K562 (cell line): Measurements from ENCODE around the gene HSPB1. TPM values are rescaled to one million over a fixed set of nuclear protein-coding genes. Genes with fewer than 3 reads are reported as not detected.
A peak's percentile ranks its signal among the peaks of the same experiment; 100 is the strongest.

Source experiments
- DDX20 ChIP-seq: fragments of 450-650 bp; IDR thresholded peaks from 2 replicates; pipeline ENCODE4 v1.6.1; 2016; ENCODE audit warnings: missing genetic modification characterization, low read depth, mild to moderate bottlenecking, missing compliant biosample characterization, moderate library complexity
- HDAC3 ChIP-seq: fragments of 450-650 bp; IDR thresholded peaks from 2 replicates; pipeline ENCODE4 v1.6.1; 2018; ENCODE audit warnings: borderline replicate concordance, mild to moderate bottlenecking, moderate library complexity; ENCODE audit not compliant: partially characterized antibody
- HSF4 ChIP-seq: fragments of 250-450 bp; sonication (Bioruptor Pico); IDR thresholded peaks from 2 replicates; pipeline ENCODE4 v2.1.2; 2022; ENCODE audit warnings: mild to moderate bottlenecking, moderate library complexity, borderline replicate concordance
- KDM1A ChIP-seq, 2 experiments: fragments of 450-650 bp; IDR thresholded peaks; 2 replicates each; pipeline ENCODE4 v1.6.1; 2016; ENCODE audit warnings: mild to moderate bottlenecking in 2 of 2
- NCOR1 ChIP-seq: fragments of 450-650 bp; IDR thresholded peaks from 2 replicates; pipeline ENCODE4 v1.6.1; 2016; ENCODE audit warnings: mild to moderate bottlenecking, moderate library complexity
- NEUROD1 ChIP-seq: fragments of 150-350 bp; IDR thresholded peaks from 2 replicates; pipeline ENCODE4 v1.6.1; 2014; ENCODE audit warnings: borderline replicate concordance, low read length, low read depth; ENCODE audit not compliant: partially characterized antibody
- PHTF2 ChIP-seq: fragments of 250-450 bp; sonication (Bioruptor Pico); IDR thresholded peaks from 2 replicates; pipeline ENCODE4 v1.5.0; 2021; ENCODE audit warnings: mild to moderate bottlenecking
- SPI1 ChIP-seq: IDR thresholded peaks from 2 replicates; pipeline ENCODE4 v1.6.1; 2011; ENCODE audit warnings: low read depth, low read length, control low read depth, borderline replicate concordance
- SRSF3 ChIP-seq: fragments of 200-400 bp; formaldehyde crosslinking; IDR thresholded peaks from 2 replicates; pipeline ENCODE4 v1.6.1; 2016; ENCODE audit warnings: mild to moderate bottlenecking, low read length, moderate library complexity; ENCODE audit not compliant: insufficient read depth
- THRAP3 ChIP-seq: fragments of 450-650 bp; IDR thresholded peaks from 2 replicates; pipeline ENCODE4 v1.6.1; 2016; ENCODE audit warnings: mild to moderate bottlenecking, inconsistent platforms, borderline replicate concordance
- ZBTB8A ChIP-seq: fragments of 450-650 bp; IDR thresholded peaks from 2 replicates; pipeline ENCODE4 v1.6.1; 2018; ENCODE audit warnings: mild to moderate bottlenecking, moderate library complexity; ENCODE audit not compliant: partially characterized antibody
- ZFP30 ChIP-seq: fragments of 250-450 bp; sonication (Bioruptor Pico); IDR thresholded peaks from 2 replicates; pipeline ENCODE4 v1.8.0; 2022; ENCODE audit warnings: moderate library complexity, mild to moderate bottlenecking, inconsistent platforms, borderline replicate concordance
- ZFP36 ChIP-seq: fragments of 150-350 bp; IDR thresholded peaks from 2 replicates; pipeline ENCODE4 v1.6.1; 2018; ENCODE audit warnings: low read length, low read depth; ENCODE audit not compliant: partially characterized antibody
- ZFPM2 ChIP-seq: fragments of 250-450 bp; sonication (Bioruptor Pico); IDR thresholded peaks from 2 replicates; pipeline ENCODE4 v1.5.1; 2022; ENCODE audit warnings: mild to moderate bottlenecking
- ZNF274 ChIP-seq: IDR thresholded peaks from 2 replicates; pipeline ENCODE4 v1.6.1; 2011; ENCODE audit warnings: low read depth, mild to moderate bottlenecking, low read length, moderate library complexity, borderline replicate concordance
- polyA plus RNA-seq, 8 experiments: library from polyadenylated mRNA; depleted of rRNA in 4 of 8; stranded (reverse) in 5 of 8; unstranded in 3 of 8; fragments of >200 nt; fragmentation: Nextera tagmentation in 2 of 8; fragmentation: Illumina TruSeq in 1 of 8; extraction: Ambion mirVana in 2 of 8; extraction: Trizol in 1 of 8; gene quantifications; 2 replicates each; pipeline versions ENCODE4 v1.2.1 to v1.2.3, GENCODE V29; 2011 to 2014; ENCODE audit warnings: inconsistent platforms in 1 of 8, missing spikeins in 1 of 8
- total RNA-seq, 7 experiments: library from RNA; depleted of rRNA in 6 of 7; stranded (reverse); fragments of >200 nt in 6 of 7; fragmentation: Illumina TruSeq in 2 of 7; extraction: Trizol in 2 of 7; gene quantifications; 2 replicates each; pipeline versions ENCODE4 v1.2.1 to v1.2.3, GENCODE V29; 2011 to 2021; ENCODE audit warnings: low replicate concordance in 1 of 7
- TF ChIP-seq, protein P1 (sequence below), 2 experiments: IDR thresholded peaks; 2 replicates each; pipeline ENCODE4 v1.6.1; 2012; ENCODE audit warnings: improper control_type of control experiment in 2 of 2, low read depth in 2 of 2, low read length in 2 of 2, borderline replicate concordance in 1 of 2
- TF ChIP-seq, protein P2 (sequence below): IDR thresholded peaks from 2 replicates; pipeline ENCODE4 v1.6.1; 2016; ENCODE audit warnings: missing genetic modification characterization, missing compliant biosample characterization
- TF ChIP-seq, protein P3 (sequence below): sonication (generic); formaldehyde crosslinking; IDR thresholded peaks from 2 replicates; pipeline ENCODE4 v1.8.0; 2023; ENCODE audit warnings: mild to moderate bottlenecking, missing genetic modification reagents

The HSPB1 gene
- total and polyA plus RNA-seq, 9 of the 15 experiments (the other 6 are each of a cell fraction or from before 2014, with no cell fraction given), result 27.1 to 522 (median 138) TPM

DNA sequence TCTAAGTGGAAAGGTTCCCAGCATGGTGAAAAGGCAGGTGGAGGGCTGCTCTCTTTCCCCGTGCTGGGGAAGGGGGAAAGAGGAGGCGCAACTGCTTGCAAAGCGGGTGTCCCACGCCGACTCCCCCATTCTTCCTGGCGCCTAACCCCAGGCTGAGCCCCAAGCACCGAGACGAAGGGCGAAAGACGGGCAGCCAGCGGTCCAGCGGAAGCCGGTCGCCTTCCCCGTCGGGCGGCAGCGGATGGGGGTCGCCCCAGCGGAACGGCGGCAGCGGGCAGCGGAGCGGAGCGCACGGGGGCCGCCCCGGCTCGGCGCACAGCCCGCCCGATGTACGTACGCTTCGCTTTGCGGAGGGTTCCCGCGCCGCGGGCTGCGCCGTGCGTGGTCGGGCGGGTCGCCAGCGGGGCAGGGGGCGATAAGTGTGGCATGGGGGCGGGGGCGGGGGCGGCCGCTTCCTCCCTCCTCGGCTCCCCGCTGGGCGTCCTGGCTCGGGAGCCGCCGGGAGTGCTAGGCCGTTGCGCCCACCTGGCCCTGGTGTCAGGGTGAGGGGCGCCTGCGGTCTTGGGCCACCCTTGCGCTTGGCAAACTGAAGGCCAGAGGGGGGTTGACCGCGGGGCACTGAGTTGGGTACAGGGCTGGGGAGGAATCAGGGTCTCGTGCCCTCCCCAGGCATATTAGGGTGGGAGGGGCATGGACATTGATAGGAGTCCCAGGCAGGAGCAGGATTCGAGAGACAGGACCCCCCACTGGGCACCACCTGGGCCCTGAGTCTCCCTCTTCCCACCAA, 35.2 kb upstream of the HSPB1 start (continued):
- TF ChIP-seq, protein P1, sequence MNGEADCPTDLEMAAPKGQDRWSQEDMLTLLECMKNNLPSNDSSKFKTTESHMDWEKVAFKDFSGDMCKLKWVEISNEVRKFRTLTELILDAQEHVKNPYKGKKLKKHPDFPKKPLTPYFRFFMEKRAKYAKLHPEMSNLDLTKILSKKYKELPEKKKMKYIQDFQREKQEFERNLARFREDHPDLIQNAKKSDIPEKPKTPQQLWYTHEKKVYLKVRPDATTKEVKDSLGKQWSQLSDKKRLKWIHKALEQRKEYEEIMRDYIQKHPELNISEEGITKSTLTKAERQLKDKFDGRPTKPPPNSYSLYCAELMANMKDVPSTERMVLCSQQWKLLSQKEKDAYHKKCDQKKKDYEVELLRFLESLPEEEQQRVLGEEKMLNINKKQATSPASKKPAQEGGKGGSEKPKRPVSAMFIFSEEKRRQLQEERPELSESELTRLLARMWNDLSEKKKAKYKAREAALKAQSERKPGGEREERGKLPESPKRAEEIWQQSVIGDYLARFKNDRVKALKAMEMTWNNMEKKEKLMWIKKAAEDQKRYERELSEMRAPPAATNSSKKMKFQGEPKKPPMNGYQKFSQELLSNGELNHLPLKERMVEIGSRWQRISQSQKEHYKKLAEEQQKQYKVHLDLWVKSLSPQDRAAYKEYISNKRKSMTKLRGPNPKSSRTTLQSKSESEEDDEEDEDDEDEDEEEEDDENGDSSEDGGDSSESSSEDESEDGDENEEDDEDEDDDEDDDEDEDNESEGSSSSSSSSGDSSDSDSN (IDR thresholded peaks at IDR 0.05; ENCODE audit: borderline replicate concordance in 1 of 2, low read depth in 2 of 2, low read length in 2 of 2), result peak in 1 of 2 experiments; percentile 51; a peak in 1 of 4 replicates
- TF ChIP-seq, protein P2, sequence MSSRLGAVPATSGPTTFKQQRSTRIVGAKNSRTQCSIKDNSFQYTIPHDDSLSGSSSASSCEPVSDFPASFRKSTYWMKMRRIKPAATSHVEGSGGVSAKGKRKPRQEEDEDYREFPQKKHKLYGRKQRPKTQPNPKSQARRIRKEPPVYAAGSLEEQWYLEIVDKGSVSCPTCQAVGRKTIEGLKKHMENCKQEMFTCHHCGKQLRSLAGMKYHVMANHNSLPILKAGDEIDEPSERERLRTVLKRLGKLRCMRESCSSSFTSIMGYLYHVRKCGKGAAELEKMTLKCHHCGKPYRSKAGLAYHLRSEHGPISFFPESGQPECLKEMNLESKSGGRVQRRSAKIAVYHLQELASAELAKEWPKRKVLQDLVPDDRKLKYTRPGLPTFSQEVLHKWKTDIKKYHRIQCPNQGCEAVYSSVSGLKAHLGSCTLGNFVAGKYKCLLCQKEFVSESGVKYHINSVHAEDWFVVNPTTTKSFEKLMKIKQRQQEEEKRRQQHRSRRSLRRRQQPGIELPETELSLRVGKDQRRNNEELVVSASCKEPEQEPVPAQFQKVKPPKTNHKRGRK, result no peak
- TF ChIP-seq SPI1, result no peak
- TF ChIP-seq THRAP3, result no peak
- no peak for TF ChIP-seq ZFP30 (CRISPR knock-in tag)
- peak in 1 of 2 experiments; percentile 20; a peak in 1 of 4 replicates for TF ChIP-seq KDM1A (IDR thresholded peaks at IDR 0.05)
- TF ChIP-seq ZNF274, result no peak
- no peak for TF ChIP-seq ZBTB8A
- no peak for TF ChIP-seq PHTF2 (CRISPR knock-in tag)
- TF ChIP-seq NCOR1, result no peak
- TF ChIP-seq, protein P3, sequence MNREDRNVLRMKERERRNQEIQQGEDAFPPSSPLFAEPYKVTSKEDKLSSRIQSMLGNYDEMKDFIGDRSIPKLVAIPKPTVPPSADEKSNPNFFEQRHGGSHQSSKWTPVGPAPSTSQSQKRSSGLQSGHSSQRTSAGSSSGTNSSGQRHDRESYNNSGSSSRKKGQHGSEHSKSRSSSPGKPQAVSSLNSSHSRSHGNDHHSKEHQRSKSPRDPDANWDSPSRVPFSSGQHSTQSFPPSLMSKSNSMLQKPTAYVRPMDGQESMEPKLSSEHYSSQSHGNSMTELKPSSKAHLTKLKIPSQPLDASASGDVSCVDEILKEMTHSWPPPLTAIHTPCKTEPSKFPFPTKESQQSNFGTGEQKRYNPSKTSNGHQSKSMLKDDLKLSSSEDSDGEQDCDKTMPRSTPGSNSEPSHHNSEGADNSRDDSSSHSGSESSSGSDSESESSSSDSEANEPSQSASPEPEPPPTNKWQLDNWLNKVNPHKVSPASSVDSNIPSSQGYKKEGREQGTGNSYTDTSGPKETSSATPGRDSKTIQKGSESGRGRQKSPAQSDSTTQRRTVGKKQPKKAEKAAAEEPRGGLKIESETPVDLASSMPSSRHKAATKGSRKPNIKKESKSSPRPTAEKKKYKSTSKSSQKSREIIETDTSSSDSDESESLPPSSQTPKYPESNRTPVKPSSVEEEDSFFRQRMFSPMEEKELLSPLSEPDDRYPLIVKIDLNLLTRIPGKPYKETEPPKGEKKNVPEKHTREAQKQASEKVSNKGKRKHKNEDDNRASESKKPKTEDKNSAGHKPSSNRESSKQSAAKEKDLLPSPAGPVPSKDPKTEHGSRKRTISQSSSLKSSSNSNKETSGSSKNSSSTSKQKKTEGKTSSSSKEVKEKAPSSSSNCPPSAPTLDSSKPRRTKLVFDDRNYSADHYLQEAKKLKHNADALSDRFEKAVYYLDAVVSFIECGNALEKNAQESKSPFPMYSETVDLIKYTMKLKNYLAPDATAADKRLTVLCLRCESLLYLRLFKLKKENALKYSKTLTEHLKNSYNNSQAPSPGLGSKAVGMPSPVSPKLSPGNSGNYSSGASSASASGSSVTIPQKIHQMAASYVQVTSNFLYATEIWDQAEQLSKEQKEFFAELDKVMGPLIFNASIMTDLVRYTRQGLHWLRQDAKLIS (CRISPR knock-in tag), result no peak
- TF ChIP-seq SRSF3, result no peak
- no peak for TF ChIP-seq DDX20 (tag)
- no peak for TF ChIP-seq HSF4
- no peak for TF ChIP-seq HDAC3
- no peak for TF ChIP-seq ZFPM2
- TF ChIP-seq ZFP36, result no peak
- no peak for TF ChIP-seq NEUROD1
